ENCODE measurements around the gene NRP2. TPM values are rescaled to one million over a fixed set of nuclear protein-coding genes. Genes with fewer than 3 reads are reported as not detected.
A peak's percentile ranks its signal among the peaks of the same experiment; 100 is the strongest.

Gene NRP2
- total RNA-seq, 2 experiments from 2014 or later: 0.63 to 1.6 TPM

DNA sequence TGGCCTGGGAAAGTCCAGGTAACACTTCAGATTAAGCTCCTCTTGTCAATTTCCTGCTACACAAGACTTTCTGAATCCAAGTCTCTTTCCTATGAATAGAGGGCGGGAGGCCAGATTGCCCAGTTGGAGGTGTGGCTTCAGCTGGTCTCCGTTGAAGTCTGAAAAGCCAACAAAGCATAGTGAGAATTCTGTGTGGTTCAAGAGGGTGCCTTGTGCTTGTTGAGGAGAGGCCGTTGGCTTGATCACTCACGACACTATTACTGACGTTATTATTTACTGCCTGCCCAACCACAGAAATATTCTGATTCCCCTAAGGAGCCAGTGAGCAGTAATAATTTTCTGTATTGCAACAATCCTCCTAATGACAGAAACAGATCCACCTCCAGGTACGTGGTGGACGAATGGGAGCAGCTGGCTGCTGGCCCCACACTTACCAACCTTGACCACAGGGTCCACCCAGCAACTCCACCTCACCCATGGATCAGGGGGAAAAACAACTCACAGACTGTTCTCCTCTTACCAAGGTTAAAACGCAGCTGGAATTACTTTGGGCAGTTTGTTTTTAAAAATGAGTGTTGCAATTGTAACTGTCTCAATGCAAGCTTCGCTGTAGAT, 21.9 kb downstream of the NRP2 start:
- Mint-ChIP-seq H3K4me1 (ENCODE audit: low read depth) (peaks cover 18% of the 10 kb centered on the region), H3K9me3 (no peaks in the 10 kb centered on the region), H3K27ac (no peak overlapping the region), H3K36me3 (ENCODE audit: low read depth) (no peaks in the 10 kb centered on the region), H3K4me3 (no peak overlapping the region), H3K27me3 (peaks cover 2% of the 10 kb centered on the region)
- no peak for DNase-seq
- ATAC-seq: no peak
- POLR2A ChIA-PET: no interaction called here
- TF ChIP-seq CTCF (IDR thresholded peaks at IDR 0.05): no peak
- intact Hi-C loops (cut with micrococcal nuclease): no loop called here
- CTCF ChIA-PET: interaction anchor here (0.6 to 2.2 kb wide), 3 partner anchors 25 to 107 kb away, joined by 3 to 7 read pairs (median 3); no protein-coding TSS in a partner anchor

DNA sequence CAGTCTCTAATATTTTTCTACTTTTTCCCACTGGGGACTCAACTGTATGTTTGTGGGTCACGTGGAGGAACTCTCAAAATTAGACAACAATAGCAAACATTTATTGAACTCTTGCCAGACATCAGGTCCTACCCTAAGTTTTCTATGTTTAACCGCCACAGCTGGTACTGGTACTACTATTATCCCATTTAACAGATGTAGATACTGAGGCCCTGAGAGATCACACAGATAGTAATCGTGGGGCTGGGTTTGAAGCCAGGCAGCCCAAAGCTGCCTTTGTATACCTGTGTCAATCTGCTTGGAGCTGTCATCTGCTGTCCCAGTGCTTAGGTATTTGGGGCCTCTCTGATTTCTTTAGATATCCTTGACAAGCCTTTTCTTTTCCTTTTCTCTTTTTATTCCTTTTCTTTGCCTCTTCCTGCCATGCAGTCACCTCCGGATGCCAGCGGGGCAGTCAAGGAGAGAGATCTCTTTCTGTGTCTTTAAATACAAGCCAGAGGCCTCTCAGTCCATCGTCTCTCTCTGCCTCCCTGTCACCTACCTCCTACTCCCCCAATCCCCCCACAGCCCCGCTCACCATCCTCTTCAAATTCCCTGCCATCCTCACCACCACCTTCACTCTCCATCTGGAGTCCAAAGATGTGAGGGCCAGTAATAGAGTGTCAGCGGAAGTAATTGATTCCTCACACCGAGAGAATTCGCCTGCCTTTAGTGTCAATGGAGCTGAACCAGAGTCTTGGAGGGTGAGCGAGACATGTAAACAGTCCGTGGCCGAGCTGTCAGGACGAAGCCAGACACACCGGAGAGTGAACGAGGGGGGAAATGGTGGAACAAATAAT, 23.4 kb downstream of the NRP2 start:
- Mint-ChIP-seq H3K27me3 (peaks cover 2% of the 10 kb centered on the region), H3K4me3 (no peak overlapping the region), H3K9me3 (no peaks in the 10 kb centered on the region), H3K27ac (peak overlapping the region; percentile 31), H3K36me3 (ENCODE audit: low read depth) (no peaks in the 10 kb centered on the region), H3K4me1 (ENCODE audit: low read depth) (peaks cover 13% of the 10 kb centered on the region)
- TF ChIP-seq CTCF (IDR thresholded peaks at IDR 0.05): no peak
- DNase-seq (no peak), ATAC-seq (no peak)
- ChIA-PET POLR2A (no interaction called here), CTCF (interaction anchor here (1.2 to 2.2 kb wide), 3 partner anchors 25 to 30 kb away, joined by 3 to 7 read pairs (median 6); no protein-coding TSS in a partner anchor)
- intact Hi-C loops (cut with micrococcal nuclease): no loop called here

GRCh38 chr2:205706769-205707381, 24.6 kb downstream of the NRP2 start:
- Mint-ChIP-seq H3K4me1 (ENCODE audit: low read depth) (peaks cover 13% of the 10 kb centered on the region), H3K9me3 (no peaks in the 10 kb centered on the region), H3K4me3 (no peak overlapping the region), H3K36me3 (ENCODE audit: low read depth) (no peaks in the 10 kb centered on the region), H3K27me3 (peaks cover 2% of the 10 kb centered on the region), H3K27ac (peak overlapping the region; percentile 86)
- no peak for TF ChIP-seq CTCF (IDR thresholded peaks at IDR 0.05)
- ChIA-PET CTCF (interaction anchor here (0.6 to 1.2 kb wide), 3 partner anchors 26 to 219 kb away, joined by 3 to 6 read pairs (median 3); no protein-coding TSS in a partner anchor), POLR2A (interaction anchor here (0.6 kb wide), 1 partner anchor 9 kb away, joined by 3 read pairs; no protein-coding TSS in a partner anchor)
- ATAC-seq (peak; percentile 96), DNase-seq (peak; percentile 69)
- intact Hi-C loops (cut with micrococcal nuclease): no loop called here

DNA sequence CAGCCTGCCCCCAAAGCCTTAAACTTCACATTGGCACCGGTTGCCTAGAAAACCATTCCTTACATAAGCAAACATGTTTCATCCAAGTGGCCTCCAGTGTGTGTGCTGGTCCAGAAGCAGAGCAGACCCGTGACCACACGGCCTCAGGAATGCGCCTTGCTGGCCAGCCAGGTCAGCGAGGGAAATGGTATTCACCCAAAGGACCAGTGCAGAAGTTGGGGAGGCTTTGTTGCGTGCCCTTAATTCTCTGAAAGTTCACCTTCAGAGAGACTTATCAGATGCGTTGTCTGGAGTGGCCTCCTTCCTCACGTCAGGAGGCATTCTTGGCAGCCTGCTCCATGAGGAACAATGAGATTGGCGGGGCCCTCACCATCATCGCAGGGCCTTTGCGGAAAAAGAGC, 25.9 kb downstream of the NRP2 start:
- H3K9me3 Mint-ChIP-seq: no peaks in the 10 kb centered on the region
- ChIA-PET CTCF (no interaction called here), POLR2A (no interaction called here)
- TF ChIP-seq CTCF (IDR thresholded peaks at IDR 0.05): no peak
- peaks cover 2% of the 10 kb centered on the region for H3K27me3 Mint-ChIP-seq
- no peak for DNase-seq
- no peak overlapping the region for H3K4me3 Mint-ChIP-seq
- no peak for ATAC-seq
- intact Hi-C loops (cut with micrococcal nuclease): no loop called here
- no peak overlapping the region for H3K27ac Mint-ChIP-seq
- H3K36me3 Mint-ChIP-seq (ENCODE audit: low read depth): no peaks in the 10 kb centered on the region
- H3K4me1 Mint-ChIP-seq (ENCODE audit: low read depth): peaks cover 18% of the 10 kb centered on the region
